PC-3 (cell line): ENCODE results near the gene SEPTIN11.

ENCODE experiments used
- EZH2 ChIP-seq: fragments of 300-600 bp; sonication (generic); IDR thresholded peaks from one replicate; pipeline ENCODE4 v1.6.1; 2017; ENCODE audit warnings: antibody characterized with exemption, mild to moderate bottlenecking, low read length; ENCODE audit not compliant: unreplicated experiment
- EZH2phosphoT487 ChIP-seq: fragments of 300-600 bp; sonication (generic); IDR thresholded peaks from 2 replicates; pipeline ENCODE4 v1.6.1; 2018; ENCODE audit warnings: mild to moderate bottlenecking, antibody characterized with exemption, low read length, borderline replicate concordance
- TF ChIP-seq, protein P1 (sequence below): fragments of 300-600 bp; sonication (generic); conservative IDR thresholded peaks from 2 replicates; pipeline ENCODE4 v1.5.1; 2017; ENCODE audit warnings: antibody characterized with exemption, low read depth, mild to moderate bottlenecking, low read length

DNA sequence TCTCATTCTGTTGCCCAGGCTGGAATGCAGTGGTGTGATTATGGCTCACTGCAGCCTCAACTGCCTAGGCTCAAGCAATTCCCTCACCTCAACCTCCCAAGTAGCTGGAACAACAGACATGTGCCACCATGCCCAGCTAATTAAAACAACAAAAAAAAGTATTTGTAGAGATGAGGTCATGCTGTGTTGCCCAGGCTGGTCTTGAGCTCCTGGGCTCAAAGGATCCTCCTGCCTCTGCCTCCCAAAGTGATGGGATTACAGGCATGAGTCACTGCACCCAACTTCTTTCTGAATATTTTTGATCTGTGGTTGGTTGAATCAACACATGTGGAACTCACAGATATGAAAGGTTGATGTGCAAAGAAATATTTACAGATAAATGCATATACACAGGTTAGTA lies 18.5 kb upstream of the SEPTIN11 start:
- no peak for TF ChIP-seq EZH2
- TF ChIP-seq, protein P1, sequence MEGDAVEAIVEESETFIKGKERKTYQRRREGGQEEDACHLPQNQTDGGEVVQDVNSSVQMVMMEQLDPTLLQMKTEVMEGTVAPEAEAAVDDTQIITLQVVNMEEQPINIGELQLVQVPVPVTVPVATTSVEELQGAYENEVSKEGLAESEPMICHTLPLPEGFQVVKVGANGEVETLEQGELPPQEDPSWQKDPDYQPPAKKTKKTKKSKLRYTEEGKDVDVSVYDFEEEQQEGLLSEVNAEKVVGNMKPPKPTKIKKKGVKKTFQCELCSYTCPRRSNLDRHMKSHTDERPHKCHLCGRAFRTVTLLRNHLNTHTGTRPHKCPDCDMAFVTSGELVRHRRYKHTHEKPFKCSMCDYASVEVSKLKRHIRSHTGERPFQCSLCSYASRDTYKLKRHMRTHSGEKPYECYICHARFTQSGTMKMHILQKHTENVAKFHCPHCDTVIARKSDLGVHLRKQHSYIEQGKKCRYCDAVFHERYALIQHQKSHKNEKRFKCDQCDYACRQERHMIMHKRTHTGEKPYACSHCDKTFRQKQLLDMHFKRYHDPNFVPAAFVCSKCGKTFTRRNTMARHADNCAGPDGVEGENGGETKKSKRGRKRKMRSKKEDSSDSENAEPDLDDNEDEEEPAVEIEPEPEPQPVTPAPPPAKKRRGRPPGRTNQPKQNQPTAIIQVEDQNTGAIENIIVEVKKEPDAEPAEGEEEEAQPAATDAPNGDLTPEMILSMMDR, result no peak
- no peak for TF ChIP-seq EZH2phosphoT487
